Measurements from ENCODE around the gene SNX32. TPM values are rescaled to one million over a fixed set of nuclear protein-coding genes. Genes with fewer than 3 reads are reported as not detected.

SNX32 gene
- total and polyA plus RNA-seq, 9 of the 15 experiments (the other 6 are each of a cell fraction or from before 2014, with no cell fraction given), result 0.03 TPM; not detected in 7

DNA sequence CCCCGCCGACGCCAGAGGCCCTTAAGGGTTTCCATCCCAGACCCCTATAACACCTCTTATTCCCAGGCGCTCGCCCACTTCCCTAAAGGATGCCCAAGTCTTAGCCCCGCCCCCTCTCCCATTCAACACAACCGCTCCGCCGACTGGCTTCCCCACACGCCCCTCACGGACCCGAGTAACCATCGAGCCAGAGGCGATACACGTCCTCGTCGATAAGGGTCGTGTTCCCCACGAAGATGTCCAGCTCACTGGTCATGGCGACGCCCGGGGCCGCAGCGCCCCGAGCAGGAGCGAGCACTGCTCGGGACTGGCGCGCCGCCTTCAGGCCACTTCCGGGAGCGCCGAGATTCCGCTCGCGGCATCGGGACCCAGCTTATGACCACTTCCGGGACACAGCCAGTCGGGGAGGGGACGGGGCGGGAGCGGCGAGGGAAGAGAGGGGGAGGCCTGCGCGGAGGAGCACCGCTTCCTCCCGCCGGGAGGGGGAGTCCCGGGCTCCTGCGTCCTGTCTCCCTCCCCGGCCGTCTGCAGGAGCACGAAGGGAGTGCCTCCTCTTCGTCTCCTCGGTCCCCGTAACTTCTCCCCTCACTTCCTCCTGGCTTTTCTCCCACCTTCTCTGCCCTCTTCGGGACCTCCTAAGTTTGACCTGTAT, 54.5 kb downstream of the SNX32 start, which contains the start of gene FIBP (continued):
- TF ChIP-seq, protein P1, sequence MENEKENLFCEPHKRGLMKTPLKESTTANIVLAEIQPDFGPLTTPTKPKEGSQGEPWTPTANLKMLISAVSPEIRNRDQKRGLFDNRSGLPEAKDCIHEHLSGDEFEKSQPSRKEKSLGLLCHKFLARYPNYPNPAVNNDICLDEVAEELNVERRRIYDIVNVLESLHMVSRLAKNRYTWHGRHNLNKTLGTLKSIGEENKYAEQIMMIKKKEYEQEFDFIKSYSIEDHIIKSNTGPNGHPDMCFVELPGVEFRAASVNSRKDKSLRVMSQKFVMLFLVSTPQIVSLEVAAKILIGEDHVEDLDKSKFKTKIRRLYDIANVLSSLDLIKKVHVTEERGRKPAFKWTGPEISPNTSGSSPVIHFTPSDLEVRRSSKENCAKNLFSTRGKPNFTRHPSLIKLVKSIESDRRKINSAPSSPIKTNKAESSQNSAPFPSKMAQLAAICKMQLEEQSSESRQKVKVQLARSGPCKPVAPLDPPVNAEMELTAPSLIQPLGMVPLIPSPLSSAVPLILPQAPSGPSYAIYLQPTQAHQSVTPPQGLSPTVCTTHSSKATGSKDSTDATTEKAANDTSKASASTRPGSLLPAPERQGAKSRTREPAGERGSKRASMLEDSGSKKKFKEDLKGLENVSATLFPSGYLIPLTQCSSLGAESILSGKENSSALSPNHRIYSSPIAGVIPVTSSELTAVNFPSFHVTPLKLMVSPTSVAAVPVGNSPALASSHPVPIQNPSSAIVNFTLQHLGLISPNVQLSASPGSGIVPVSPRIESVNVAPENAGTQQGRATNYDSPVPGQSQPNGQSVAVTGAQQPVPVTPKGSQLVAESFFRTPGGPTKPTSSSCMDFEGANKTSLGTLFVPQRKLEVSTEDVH (IDR thresholded peaks at IDR 0.05; ENCODE audit: low read depth, partially characterized antibody), result peak; percentile 87
- TF ChIP-seq EHMT2 (IDR thresholded peaks at IDR 0.05), result no peak
- 0 out of 2 replicates have a peak, but pooled peaks have one; percentile 13 for TF ChIP-seq KLF13 (tag; IDR thresholded peaks at IDR 0.05; ENCODE audit: borderline replicate concordance, low read depth)
- no peak for TF ChIP-seq HMG20B (CRISPR knock-in tag; IDR thresholded peaks at IDR 0.05)
- TF ChIP-seq, protein P2, sequence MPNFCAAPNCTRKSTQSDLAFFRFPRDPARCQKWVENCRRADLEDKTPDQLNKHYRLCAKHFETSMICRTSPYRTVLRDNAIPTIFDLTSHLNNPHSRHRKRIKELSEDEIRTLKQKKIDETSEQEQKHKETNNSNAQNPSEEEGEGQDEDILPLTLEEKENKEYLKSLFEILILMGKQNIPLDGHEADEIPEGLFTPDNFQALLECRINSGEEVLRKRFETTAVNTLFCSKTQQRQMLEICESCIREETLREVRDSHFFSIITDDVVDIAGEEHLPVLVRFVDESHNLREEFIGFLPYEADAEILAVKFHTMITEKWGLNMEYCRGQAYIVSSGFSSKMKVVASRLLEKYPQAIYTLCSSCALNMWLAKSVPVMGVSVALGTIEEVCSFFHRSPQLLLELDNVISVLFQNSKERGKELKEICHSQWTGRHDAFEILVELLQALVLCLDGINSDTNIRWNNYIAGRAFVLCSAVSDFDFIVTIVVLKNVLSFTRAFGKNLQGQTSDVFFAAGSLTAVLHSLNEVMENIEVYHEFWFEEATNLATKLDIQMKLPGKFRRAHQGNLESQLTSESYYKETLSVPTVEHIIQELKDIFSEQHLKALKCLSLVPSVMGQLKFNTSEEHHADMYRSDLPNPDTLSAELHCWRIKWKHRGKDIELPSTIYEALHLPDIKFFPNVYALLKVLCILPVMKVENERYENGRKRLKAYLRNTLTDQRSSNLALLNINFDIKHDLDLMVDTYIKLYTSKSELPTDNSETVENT (CRISPR knock-in tag; IDR thresholded peaks at IDR 0.05), result peak; percentile 14; the same call in 1 of the 2 replicates
- no peak for TF ChIP-seq IRF1 (CRISPR knock-in tag; IDR thresholded peaks at IDR 0.05; ENCODE audit: borderline replicate concordance)
- TF ChIP-seq ETV5 (CRISPR knock-in tag; IDR thresholded peaks at IDR 0.05; ENCODE audit: low read depth), result peak; percentile 93
- TF ChIP-seq SMC3 (conservative IDR thresholded peaks at IDR 0.05; ENCODE audit: insufficient read depth, low read depth, low read length), result peak; percentile 27; the same call in 1 of the 2 replicates
- TF ChIP-seq TFE3 (CRISPR knock-in tag; IDR thresholded peaks at IDR 0.05), result no peak
- TF ChIP-seq, protein P3, sequence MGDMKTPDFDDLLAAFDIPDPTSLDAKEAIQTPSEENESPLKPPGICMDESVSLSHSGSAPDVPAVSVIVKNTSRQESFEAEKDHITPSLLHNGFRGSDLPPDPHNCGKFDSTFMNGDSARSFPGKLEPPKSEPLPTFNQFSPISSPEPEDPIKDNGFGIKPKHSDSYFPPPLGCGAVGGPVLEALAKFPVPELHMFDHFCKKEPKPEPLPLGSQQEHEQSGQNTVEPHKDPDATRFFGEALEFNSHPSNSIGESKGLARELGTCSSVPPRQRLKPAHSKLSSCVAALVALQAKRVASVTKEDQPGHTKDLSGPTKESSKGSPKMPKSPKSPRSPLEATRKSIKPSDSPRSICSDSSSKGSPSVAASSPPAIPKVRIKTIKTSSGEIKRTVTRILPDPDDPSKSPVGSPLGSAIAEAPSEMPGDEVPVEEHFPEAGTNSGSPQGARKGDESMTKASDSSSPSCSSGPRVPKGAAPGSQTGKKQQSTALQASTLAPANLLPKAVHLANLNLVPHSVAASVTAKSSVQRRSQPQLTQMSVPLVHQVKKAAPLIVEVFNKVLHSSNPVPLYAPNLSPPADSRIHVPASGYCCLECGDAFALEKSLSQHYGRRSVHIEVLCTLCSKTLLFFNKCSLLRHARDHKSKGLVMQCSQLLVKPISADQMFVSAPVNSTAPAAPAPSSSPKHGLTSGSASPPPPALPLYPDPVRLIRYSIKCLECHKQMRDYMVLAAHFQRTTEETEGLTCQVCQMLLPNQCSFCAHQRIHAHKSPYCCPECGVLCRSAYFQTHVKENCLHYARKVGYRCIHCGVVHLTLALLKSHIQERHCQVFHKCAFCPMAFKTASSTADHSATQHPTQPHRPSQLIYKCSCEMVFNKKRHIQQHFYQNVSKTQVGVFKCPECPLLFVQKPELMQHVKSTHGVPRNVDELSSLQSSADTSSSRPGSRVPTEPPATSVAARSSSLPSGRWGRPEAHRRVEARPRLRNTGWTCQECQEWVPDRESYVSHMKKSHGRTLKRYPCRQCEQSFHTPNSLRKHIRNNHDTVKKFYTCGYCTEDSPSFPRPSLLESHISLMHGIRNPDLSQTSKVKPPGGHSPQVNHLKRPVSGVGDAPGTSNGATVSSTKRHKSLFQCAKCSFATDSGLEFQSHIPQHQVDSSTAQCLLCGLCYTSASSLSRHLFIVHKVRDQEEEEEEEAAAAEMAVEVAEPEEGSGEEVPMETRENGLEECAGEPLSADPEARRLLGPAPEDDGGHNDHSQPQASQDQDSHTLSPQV (IDR thresholded peaks at IDR 0.05), result 0 out of 2 replicates have a peak, but pooled peaks have one; percentile 45
- TF ChIP-seq ARID2 (IDR thresholded peaks at IDR 0.05), result no peak
- no peak for TF ChIP-seq ZNF778 (CRISPR knock-in tag; IDR thresholded peaks at IDR 0.05)
- peak; percentile 75 for TF ChIP-seq CBX1 (IDR thresholded peaks at IDR 0.05; ENCODE audit: low read depth)
- TF ChIP-seq ZNF551 (CRISPR knock-in tag; IDR thresholded peaks at IDR 0.05), result no peak
- TF ChIP-seq ZBTB17 (CRISPR knock-in tag; IDR thresholded peaks at IDR 0.05), result peak; percentile 80; the same call in 1 of the 2 replicates
